Calu3 (cell line): ENCODE measurements around the gene CAV1. TPM values are rescaled to one million over a fixed set of nuclear protein-coding genes. Genes with fewer than 3 reads are reported as not detected.

Source experiments
- BruUV-seq: library from RNA; stranded (reverse); fragments of 400-500 nt; replicated peaks from 2 replicates; lab custom pipeline; 2021; lab: Mats Ljungman, UMichigan
- CTCF ChIA-PET: fragments of 300-600 bp; sonication (Branson Sonifier 250); formaldehyde crosslinking; loops from one replicate; lab custom pipeline; 2022; ENCODE audit warnings: antibody characterized with exemption; lab: Charles Lee
- DNase-seq: peaks from one replicate; pipeline ENCODE4 v3.0.0; 2022
- H3K27ac Mint-ChIP-seq: one replicate; pipeline ENCODE4 v1.8.0; 2022; ENCODE audit warnings: mixed read lengths; ENCODE audit not compliant: unreplicated experiment
- H3K27me3 Mint-ChIP-seq: one replicate; pipeline ENCODE4 v1.8.0; 2022; ENCODE audit warnings: mixed read lengths; ENCODE audit not compliant: unreplicated experiment
- H3K36me3 Mint-ChIP-seq: one replicate; pipeline ENCODE4 v1.8.0; 2022; ENCODE audit warnings: mild to moderate bottlenecking, moderate library complexity, mixed read lengths; ENCODE audit not compliant: insufficient read depth, unreplicated experiment
- H3K4me1 Mint-ChIP-seq: one replicate; pipeline ENCODE4 v1.8.0; 2022; ENCODE audit warnings: mild to moderate bottlenecking, low read depth, mixed read lengths; ENCODE audit not compliant: unreplicated experiment
- H3K4me3 Mint-ChIP-seq: one replicate; pipeline ENCODE4 v1.8.0; 2022; ENCODE audit warnings: mild to moderate bottlenecking, low read depth, moderate library complexity, mixed read lengths; ENCODE audit not compliant: unreplicated experiment
- H3K9me3 Mint-ChIP-seq: one replicate; pipeline ENCODE4 v1.8.0; 2022; ENCODE audit warnings: low read depth, mixed read lengths; ENCODE audit not compliant: unreplicated experiment
- intact Hi-C: fragments of 100-400 bp; cut with micrococcal nuclease; formaldehyde crosslinking; loops from one replicate; pipeline ENCODE4 v1.10.0; 2022; ENCODE audit not compliant: unreplicated experiment
- total RNA-seq: library from RNA; stranded (reverse); gene quantifications from 2 replicates; pipeline ENCODE4 v1.2.3, GENCODE V29; 2022
- TF ChIP-seq, protein P1 (sequence below): fragments of 200-600 bp; IDR thresholded peaks from one replicate; pipeline ENCODE4 v1.8.0; 2022; ENCODE audit warnings: antibody characterized with exemption; ENCODE audit not compliant: unreplicated experiment

CAV1 gene
- total RNA-seq, 1 experiment from 2014 or later = 15.9 TPM

DNA sequence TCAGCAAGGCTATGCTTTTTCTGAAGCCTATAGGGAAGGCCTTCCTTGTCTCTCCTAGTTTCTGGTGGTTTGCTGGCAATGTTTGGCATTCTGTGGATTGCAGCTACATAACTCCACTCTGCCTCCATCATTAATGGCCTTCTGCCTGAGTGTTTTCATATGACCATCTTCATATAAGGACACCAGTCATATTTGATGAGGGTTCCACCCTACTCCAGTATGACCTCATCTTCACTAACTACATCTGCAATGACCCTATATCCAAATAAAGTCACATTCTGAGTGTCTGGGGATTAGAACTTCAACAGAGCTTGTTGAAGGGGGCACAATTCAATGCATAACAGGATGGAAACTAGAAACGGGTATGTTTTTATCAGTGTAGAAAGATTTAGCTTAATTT is 22.1 kb downstream of the CAV1 start:
- H3K4me1 Mint-ChIP-seq = no peaks in the 10 kb centered on the region
- no peaks in the 10 kb centered on the region for H3K36me3 Mint-ChIP-seq
- TF ChIP-seq, protein P1, sequence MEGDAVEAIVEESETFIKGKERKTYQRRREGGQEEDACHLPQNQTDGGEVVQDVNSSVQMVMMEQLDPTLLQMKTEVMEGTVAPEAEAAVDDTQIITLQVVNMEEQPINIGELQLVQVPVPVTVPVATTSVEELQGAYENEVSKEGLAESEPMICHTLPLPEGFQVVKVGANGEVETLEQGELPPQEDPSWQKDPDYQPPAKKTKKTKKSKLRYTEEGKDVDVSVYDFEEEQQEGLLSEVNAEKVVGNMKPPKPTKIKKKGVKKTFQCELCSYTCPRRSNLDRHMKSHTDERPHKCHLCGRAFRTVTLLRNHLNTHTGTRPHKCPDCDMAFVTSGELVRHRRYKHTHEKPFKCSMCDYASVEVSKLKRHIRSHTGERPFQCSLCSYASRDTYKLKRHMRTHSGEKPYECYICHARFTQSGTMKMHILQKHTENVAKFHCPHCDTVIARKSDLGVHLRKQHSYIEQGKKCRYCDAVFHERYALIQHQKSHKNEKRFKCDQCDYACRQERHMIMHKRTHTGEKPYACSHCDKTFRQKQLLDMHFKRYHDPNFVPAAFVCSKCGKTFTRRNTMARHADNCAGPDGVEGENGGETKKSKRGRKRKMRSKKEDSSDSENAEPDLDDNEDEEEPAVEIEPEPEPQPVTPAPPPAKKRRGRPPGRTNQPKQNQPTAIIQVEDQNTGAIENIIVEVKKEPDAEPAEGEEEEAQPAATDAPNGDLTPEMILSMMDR = no peak
- no peak overlapping the region for H3K27ac Mint-ChIP-seq
- CTCF ChIA-PET = no interaction called here
- no peaks in the 10 kb centered on the region for H3K27me3 Mint-ChIP-seq
- intact Hi-C loops = no loop called here
- BruUV-seq = no TSS peak
- DNase-seq = no peak
- no peak overlapping the region for H3K4me3 Mint-ChIP-seq
- H3K9me3 Mint-ChIP-seq = no peaks in the 10 kb centered on the region

DNA sequence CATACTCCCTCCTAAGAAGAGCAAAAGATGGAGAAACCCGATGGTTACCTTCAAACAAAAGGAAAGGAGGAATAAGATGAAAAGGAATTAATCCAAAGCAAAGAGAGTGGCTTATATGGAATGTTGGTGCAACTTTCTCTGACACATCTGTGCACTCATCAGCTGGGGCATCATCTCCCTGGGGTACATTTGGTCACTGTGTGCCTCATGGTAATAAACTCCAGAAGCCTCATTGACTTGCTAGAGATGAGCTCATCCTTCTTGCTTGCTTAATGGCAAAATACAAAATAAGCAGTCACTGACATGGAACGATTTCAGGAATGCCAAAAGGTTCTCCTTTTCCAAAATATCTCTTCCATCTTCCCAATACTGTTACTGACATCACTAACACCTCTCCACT is 22.5 kb downstream of the CAV1 start:
- Mint-ChIP-seq H3K9me3 (no peaks in the 10 kb centered on the region), H3K27ac (no peak overlapping the region)

DNA sequence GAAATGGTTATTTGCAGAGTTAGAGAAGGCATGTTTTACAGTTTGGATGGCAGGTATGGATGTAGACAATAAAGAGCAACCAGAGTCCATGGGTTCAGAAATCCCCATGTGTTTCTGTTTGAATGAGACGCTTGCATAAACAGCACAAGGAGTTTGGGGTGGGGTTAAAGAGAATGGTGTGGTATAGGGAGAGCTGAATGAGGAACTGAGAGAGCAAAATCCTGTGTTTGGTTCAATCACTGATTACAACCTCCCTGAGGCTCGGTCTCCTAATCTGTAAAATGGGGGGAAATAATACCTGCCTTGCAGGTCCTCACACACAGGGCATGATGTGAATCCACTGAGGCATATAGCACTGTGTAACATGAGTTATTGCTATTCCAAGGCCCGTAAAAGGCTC is 23.7 kb downstream of the CAV1 start:
- no TSS peak for BruUV-seq
- no peak for DNase-seq
- Mint-ChIP-seq H3K4me1 (no peaks in the 10 kb centered on the region), H3K9me3 (no peaks in the 10 kb centered on the region), H3K27me3 (no peaks in the 10 kb centered on the region), H3K27ac (no peak overlapping the region), H3K36me3 (no peaks in the 10 kb centered on the region), H3K4me3 (no peak overlapping the region)
- CTCF ChIA-PET = no interaction called here
- intact Hi-C loops = no loop called here
- TF ChIP-seq, protein P1 = no peak

More for the DNA sequence above, 22.5 kb downstream of the CAV1 start:
- H3K27me3 Mint-ChIP-seq = no peaks in the 10 kb centered on the region
- DNase-seq = no peak
- no TSS peak for BruUV-seq
- H3K4me1 Mint-ChIP-seq = no peaks in the 10 kb centered on the region
- intact Hi-C loops = no loop called here
- no peak overlapping the region for H3K4me3 Mint-ChIP-seq
- CTCF ChIA-PET = no interaction called here
- TF ChIP-seq, protein P1 = no peak
- no peaks in the 10 kb centered on the region for H3K36me3 Mint-ChIP-seq

DNA sequence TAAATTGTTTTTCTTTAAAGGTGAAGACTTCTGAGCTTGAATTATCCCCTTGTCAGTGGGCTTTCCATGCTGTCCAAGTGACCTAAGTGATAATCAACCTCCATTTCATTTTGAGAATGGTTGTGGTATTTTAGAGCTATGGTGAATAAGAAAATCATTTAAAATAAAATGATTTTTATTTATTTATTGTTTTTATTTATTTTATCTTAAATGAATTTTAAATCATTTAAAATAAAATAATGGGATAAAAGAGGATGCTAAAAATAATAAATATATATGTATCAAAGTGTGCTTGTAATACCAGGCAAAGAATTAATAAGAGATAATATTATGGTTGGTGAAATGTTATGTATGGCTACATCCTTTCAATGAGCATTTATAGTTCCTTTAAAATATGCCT is 24.5 kb downstream of the CAV1 start:
- Mint-ChIP-seq H3K4me3 (no peak overlapping the region), H3K27me3 (no peaks in the 10 kb centered on the region), H3K27ac (no peak overlapping the region), H3K9me3 (no peaks in the 10 kb centered on the region), H3K36me3 (no peaks in the 10 kb centered on the region), H3K4me1 (no peaks in the 10 kb centered on the region)
- intact Hi-C loops = no loop called here
- no peak for DNase-seq
- BruUV-seq = no TSS peak
- TF ChIP-seq, protein P1 = no peak
- CTCF ChIA-PET = no interaction called here
